Left cardiac atrium (tissue), 4 donors: Measurements from ENCODE around the gene RNLS. TPM values are rescaled to one million over a fixed set of nuclear protein-coding genes. Genes with fewer than 3 reads are reported as not detected.
"Not testable (repeated sequence)": the region's sequence is repeated elsewhere in the genome, so short reads cannot be mapped to it uniquely, and the experiment has no call there.

ENCODE experiments used
- ATAC-seq, 2 donors: fragments of 200-7000 bp; cut with Tn5 transposase; one replicate each; pipeline ENCODE4 v1.9.1; 2020; ENCODE audit warnings: mild to moderate bottlenecking in 2 of 2, moderate library complexity in 2 of 2
- DNase-seq: peaks from one replicate; pipeline ENCODE4 v3.0.0-alpha.2; 2020
- intact Hi-C, 2 donors: fragments of 100-400 bp; cut with DNase I; formaldehyde crosslinking; loops; one replicate each; pipeline versions ENCODE4 v1.14.1 to v1.15.1; 2022 to 2023
- total RNA-seq, 2 donors: library from RNA; stranded (reverse); fragmentation: NEBNext Ultra II Directional; extraction: Animal tissue kit (Norgen Biotek cat#: 25700); gene quantifications; one replicate each; pipeline ENCODE4 v1.2.1, GENCODE V29; 2021
- donor health status: DM: no; HTN: yes; CAD: no.
- donor health status: DM: no; HTN: yes; CAD: no; lungs with severe emphysema.
- donor health status: DM: yes; HTN: yes; CAD: no.
- donor health status: Dilated cardiomyopathy.

The RNLS gene
- total RNA-seq, 2 donors from 2014 or later = 10.0 to 13.6 TPM

- no peak for ATAC-seq
- intact Hi-C loops = no loop called here
- no peak for DNase-seq
These were observed 246.0 kb downstream of the RNLS start for GRCh38 chr10:88337134-88337533.

- ATAC-seq = no peak
- DNase-seq = no peak
- intact Hi-C loops = no loop called here
These were observed 246.8 kb downstream of the RNLS start for GRCh38 chr10:88336334-88336733.

GRCh38 chr10:88333248-88333630 is 249.9 kb downstream of the RNLS start:
- ATAC-seq (no peak), DNase-seq (no peak)
- intact Hi-C loops = no loop called here

- ATAC-seq = no peak
- intact Hi-C loops = no loop called here
- no peak for DNase-seq
These were observed 250.4 kb downstream of the RNLS start for GRCh38 chr10:88332503-88333247.

GRCh38 chr10:88330174-88330573 is 252.9 kb downstream of the RNLS start:
- intact Hi-C loops = no loop called here
- ATAC-seq = no peak
- no peak for DNase-seq

GRCh38 chr10:88322324-88323063 is 260.6 kb downstream of the RNLS start:
- no peak for DNase-seq
- ATAC-seq = no peak
- intact Hi-C loops = no loop called here

GRCh38 chr10:88319960-88320517 is 263.1 kb downstream of the RNLS start:
- intact Hi-C loops = no loop called here
- DNase-seq (no peak), ATAC-seq (no peak)

GRCh38 chr10:88318803-88319202 is 264.3 kb downstream of the RNLS start:
- ATAC-seq (no peak), DNase-seq (no peak)
- intact Hi-C loops = no loop called here

GRCh38 chr10:88317099-88317498 is 266.0 kb downstream of the RNLS start:
- no peak for DNase-seq
- intact Hi-C loops = no loop called here
- ATAC-seq = no peak

- ATAC-seq (no peak), DNase-seq (no peak)
- intact Hi-C loops = no loop called here
These were observed 266.7 kb downstream of the RNLS start for GRCh38 chr10:88316292-88316861.

GRCh38 chr10:88315755-88316154 is 267.4 kb downstream of the RNLS start:
- no peak for DNase-seq
- ATAC-seq = no peak
- intact Hi-C loops = no loop called here

- intact Hi-C loops = no loop called here
- ATAC-seq (no peak), DNase-seq (no peak)
These were observed 268.8 kb downstream of the RNLS start for GRCh38 chr10:88314362-88314761.

- intact Hi-C loops = no loop called here
- DNase-seq (no peak), ATAC-seq (no peak)
These were observed 269.2 kb downstream of the RNLS start for GRCh38 chr10:88313878-88314277.

GRCh38 chr10:88312855-88313254 is 270.3 kb downstream of the RNLS start:
- ATAC-seq = no peak
- no peak for DNase-seq
- intact Hi-C loops = no loop called here

GRCh38 chr10:88311264-88311663 is 271.9 kb downstream of the RNLS start:
- intact Hi-C loops = no loop called here
- no peak for DNase-seq
- no peak for ATAC-seq

GRCh38 chr10:88309365-88309764 is 273.8 kb downstream of the RNLS start:
- intact Hi-C loops = no loop called here
- DNase-seq (no peak), ATAC-seq (no peak)

GRCh38 chr10:88308361-88308760 is 274.8 kb downstream of the RNLS start:
- ATAC-seq, intact Hi-C loops, DNase-seq: not testable (repeated sequence)

GRCh38 chr10:88299787-88300186 is 283.3 kb downstream of the RNLS start:
- peak in 1 of 2 donors; percentile 57 for ATAC-seq
- no peak for DNase-seq
- intact Hi-C loops = no loop called here

- DNase-seq (no peak), ATAC-seq (no peak)
These were observed 286.0 kb downstream of the RNLS start for GRCh38 chr10:88297103-88297502.

GRCh38 chr10:88293651-88294230 is 289.4 kb downstream of the RNLS start:
- intact Hi-C loops = no loop called here
- ATAC-seq (no peak), DNase-seq (no peak)

More at GRCh38 chr10:88297103-88297502, 286.0 kb downstream of the RNLS start:
- intact Hi-C loops = no loop called here
